SK-N-SH (cell line): ENCODE data around the gene KCNAB1. TPM values are rescaled to one million over a fixed set of nuclear protein-coding genes. Genes with fewer than 3 reads are reported as not detected.

Experiments used
- CTCF ChIA-PET: fragments of 300-600, 350-600 bp; formaldehyde crosslinking; extraction: SDS; loops from one replicate; lab custom pipeline; 2021; lab: Yijun Ruan, JAX
- POLR2A ChIA-PET: fragments of 350-600 bp; sonication (Branson Sonifier 250); formaldehyde crosslinking; extraction: SDS; loops from one replicate; lab custom pipeline; 2020; ENCODE audit warnings: antibody characterized with exemption, inconsistent platforms; lab: Yijun Ruan, JAX
- DNase-seq: peaks from one replicate; pipeline ENCODE4 v3.0.0; 2012
- H2AFZ ChIP-seq: fragments of 200-600 bp; sonication (generic); 2 replicates; pipeline ENCODE4 v1.8.1; 2016; ENCODE audit warnings: antibody characterized with exemption, mild to moderate bottlenecking, low read depth
- H3F3A ChIP-seq: fragments of 200-600 bp; sonication (generic); replicated peaks from 2 replicates; pipeline ENCODE3; 2016; ENCODE audit warnings: antibody characterized with exemption, mild to moderate bottlenecking; ENCODE audit not compliant: insufficient read depth
- H3K27ac ChIP-seq, 2 experiments: fragments of 200-500 bp in 1 of 2; fragments of 200-600 bp in 1 of 2; sonication (Bioruptor generic) in 1 of 2; sonication (generic), shearing (Covaris generic) in 1 of 2; 2 replicates each; pipeline versions ENCODE4 v1.5.1 to v1.6.1; 2014 to 2016; ENCODE audit warnings: low read depth in 2 of 2, inconsistent platforms in 1 of 2, low read length in 1 of 2, mild to moderate bottlenecking in 1 of 2, mixed read lengths in 1 of 2
- H3K27me3 ChIP-seq: fragments of 200-600 bp; sonication (generic), shearing (Covaris generic); 2 replicates; pipeline ENCODE4 v1.6.1; 2016; ENCODE audit warnings: mixed run types; ENCODE audit not compliant: insufficient read depth
- H3K36me3 ChIP-seq, 2 experiments: fragments of 200-500 bp in 1 of 2; fragments of 200-600 bp in 1 of 2; sonication (Bioruptor generic) in 1 of 2; sonication (generic) in 1 of 2; replicated peaks in 1 of 2; 2 replicates each; pipeline versions ENCODE3 to v1.5.1; 2014 to 2016; ENCODE audit warnings: low read length in 1 of 2, mild to moderate bottlenecking in 1 of 2; ENCODE audit not compliant: insufficient read depth in 2 of 2, control insufficient read depth in 1 of 2
- H3K4me1 ChIP-seq, 2 experiments: fragments of 200-500 bp in 1 of 2; fragments of 200-600 bp in 1 of 2; sonication (Bioruptor generic) in 1 of 2; sonication (generic), shearing (Covaris generic) in 1 of 2; 2 replicates each; pipeline versions ENCODE4 v1.5.1 to v1.6.1; 2014 to 2016; ENCODE audit warnings: low read depth in 1 of 2, low read length in 1 of 2, mixed run types in 1 of 2; ENCODE audit not compliant: insufficient read depth in 2 of 2, control insufficient read depth in 1 of 2
- H3K4me2 ChIP-seq: fragments of 200-600 bp; sonication (generic), shearing (Covaris generic); 2 replicates; pipeline ENCODE4 v1.6.1; 2017; ENCODE audit warnings: mixed run types
- H3K4me3 ChIP-seq, 2 experiments: fragments of 200-500 bp in 1 of 2; fragments of 200-600 bp in 1 of 2; sonication (Bioruptor generic) in 1 of 2; sonication (generic), shearing (Covaris generic) in 1 of 2; 2 replicates each; pipeline versions ENCODE4 v1.5.1 to v1.8.1; 2014 to 2016; ENCODE audit warnings: low read depth in 2 of 2, inconsistent platforms in 1 of 2, low read length in 1 of 2, mild to moderate bottlenecking in 1 of 2, mixed read lengths in 1 of 2, moderate library complexity in 1 of 2
- H3K79me2 ChIP-seq: fragments of 200-600 bp; sonication (generic); 2 replicates; pipeline ENCODE4 v1.8.1; 2017; ENCODE audit warnings: mild to moderate bottlenecking; ENCODE audit not compliant: insufficient read depth
- H3K9ac ChIP-seq: fragments of 200-600 bp; sonication (generic); 2 replicates; pipeline ENCODE4 v1.6.1; 2017; ENCODE audit warnings: mixed run types
- H3K9me2 ChIP-seq: fragments of 200-600 bp; sonication (generic); 2 replicates; pipeline ENCODE4 v1.6.1; 2017; ENCODE audit warnings: mixed run types
- H3K9me3 ChIP-seq: fragments of 200-600 bp; sonication (generic); 2 replicates; pipeline ENCODE4 v1.6.1; 2017; ENCODE audit warnings: mixed run types, mild to moderate bottlenecking, moderate library complexity
- H4K20me1 ChIP-seq: fragments of 200-600 bp; sonication (generic); 2 replicates; pipeline ENCODE4 v1.6.1; 2017; ENCODE audit warnings: mild to moderate bottlenecking, mixed run types; ENCODE audit not compliant: insufficient read depth
- EZH2phosphoT487 ChIP-seq: fragments of 200-600 bp; sonication (generic); IDR thresholded peaks from 2 replicates; pipeline ENCODE4 v1.6.1; 2017; ENCODE audit warnings: low read depth, mixed run types, mild to moderate bottlenecking, antibody characterized with exemption, moderate library complexity, borderline replicate concordance
- FOSL2 ChIP-seq: IDR thresholded peaks from 2 replicates; pipeline ENCODE4 v1.4.0; 2012; ENCODE audit warnings: low read depth, mild to moderate bottlenecking, moderate library complexity, borderline replicate concordance
- GATA2 ChIP-seq: sonication (generic); formaldehyde crosslinking; IDR thresholded peaks from 2 replicates; pipeline ENCODE4 v1.5.0; 2020; ENCODE audit warnings: mild to moderate bottlenecking, missing genetic modification reagents
- JUND ChIP-seq: IDR thresholded peaks from 2 replicates; pipeline ENCODE4 v1.4.0; 2012
- MEF2A ChIP-seq: IDR thresholded peaks from 2 replicates; pipeline ENCODE4 v1.4.0; 2012; ENCODE audit warnings: low read depth, borderline replicate concordance
- NFIC ChIP-seq: IDR thresholded peaks from 2 replicates; pipeline ENCODE4 v1.4.0; 2012; ENCODE audit warnings: borderline replicate concordance
- NRF1 ChIP-seq: IDR thresholded peaks from 2 replicates; pipeline ENCODE4 v1.6.1; 2012; ENCODE audit warnings: low read depth, mild to moderate bottlenecking, low read length
- RCOR1 ChIP-seq: fragments of 150-350 bp; IDR thresholded peaks from 2 replicates; pipeline ENCODE4 v1.6.1; 2017; ENCODE audit warnings: antibody characterized with exemption, low read length
- RFX5 ChIP-seq: IDR thresholded peaks from 2 replicates; pipeline ENCODE4 v1.6.1; 2012; ENCODE audit warnings: mild to moderate bottlenecking, improper control_type of control experiment, low read length
- SIN3A ChIP-seq: IDR thresholded peaks from 2 replicates; pipeline ENCODE4 v1.6.1; 2012; ENCODE audit warnings: low read depth, mild to moderate bottlenecking, low read length, moderate library complexity, borderline replicate concordance
- SMC3 ChIP-seq: IDR thresholded peaks from 2 replicates; pipeline ENCODE4 v1.6.1; 2012; ENCODE audit warnings: low read depth, low read length, improper control_type of control experiment
- TAF1 ChIP-seq: IDR thresholded peaks from 2 replicates; pipeline ENCODE4 v1.6.1; 2012; ENCODE audit warnings: low read depth, mild to moderate bottlenecking, low read length, moderate library complexity, borderline replicate concordance
- TCF12 ChIP-seq: IDR thresholded peaks from 2 replicates; pipeline ENCODE4 v1.4.0; 2012
- TEAD4 ChIP-seq: IDR thresholded peaks from 2 replicates; pipeline ENCODE4 v1.4.0; 2012; ENCODE audit warnings: mild to moderate bottlenecking, borderline replicate concordance; ENCODE audit not compliant: insufficient read depth
- WGBS: methylation state at CpG from one replicate; pipeline ENCODE4 v1.1.6; 2017; ENCODE audit warnings: low lambda C conversion rate; 5-methylcytosine and 5-hydroxymethylcytosine counted together
- polyA plus RNA-seq, 3 experiments: library from polyadenylated mRNA; depleted of rRNA; stranded (reverse); fragments of >200 nt; gene quantifications; 2 replicates each; pipeline ENCODE4 v1.2.3, GENCODE V29; 2012
- TF ChIP-seq, protein P1 (sequence below): fragments of 150-350 bp; IDR thresholded peaks from 2 replicates; pipeline ENCODE4 v1.6.1; 2017; ENCODE audit warnings: antibody characterized with exemption, low read length, low read depth, borderline replicate concordance
- TF ChIP-seq, protein P2 (sequence below): fragments of 150-350 bp; IDR thresholded peaks from 2 replicates; pipeline ENCODE4 v1.6.1; 2016; ENCODE audit warnings: mild to moderate bottlenecking, low read depth, low read length

KCNAB1 gene
- polyA plus RNA-seq, 1 of the 3 experiments (the other 2 are of a cell fraction): 82.1 TPM

DNA sequence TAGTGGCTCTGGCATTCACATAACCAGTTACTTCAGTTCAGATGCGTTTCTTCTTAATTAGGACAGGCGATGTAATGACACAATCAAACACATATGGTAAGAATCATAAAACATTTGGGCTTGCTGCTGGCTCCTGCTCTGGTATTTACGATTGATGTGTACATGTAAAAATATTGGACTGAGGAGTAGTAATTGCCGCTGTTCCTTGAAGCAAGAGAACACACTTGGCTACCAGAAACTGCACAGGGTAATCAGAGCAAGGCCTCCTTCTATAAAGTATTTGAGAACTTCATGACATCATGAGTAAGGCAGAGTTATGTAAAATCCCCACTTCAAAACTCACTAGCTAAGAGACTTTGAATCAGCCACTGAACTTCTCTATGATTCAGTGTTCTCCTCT, 276.5 kb downstream of the KCNAB1 start:
- 73% methylated on average over 4 of the region's 4 CpGs for WGBS
- no peak for DNase-seq
- Histone ChIP-seq H3K27me3 (no peaks in the 10 kb centered on the region), H3K9me3 (no peaks in the 10 kb centered on the region), H3K4me3 (no peak overlapping the region), H3K9me2 (no peaks in the 10 kb centered on the region), H3K36me3 (peaks cover 0 to 30% of the 10 kb centered on the region in 2 experiments), H3K9ac (no peak overlapping the region), H3K4me1 (peaks cover 6 to 20% of the 10 kb centered on the region in 2 experiments; a peak in 2 of 4 replicates), H3K4me2 (0 out of 2 replicates have a peak overlapping the region, but pooled peaks have one; percentile 5), H3K27ac (peak overlapping the region; percentile 22 to 44; a peak in 3 of 4 replicates), H3F3A (peaks cover 27% of the 10 kb centered on the region), H3K79me2 (peaks cover 88% of the 10 kb centered on the region; the same call in 1 of the 2 replicates), H4K20me1 (no peaks in the 10 kb centered on the region), H2AFZ (no peak overlapping the region)
- TF ChIP-seq JUND (no peak), TCF12 (0 out of 2 replicates have a peak, but pooled peaks have one; percentile 2), FOSL2 (no peak)
- ChIA-PET POLR2A (no interaction called here), CTCF (interaction anchor here (1.8 to 3.2 kb wide), 2 partner anchors 11 to 53 kb away, joined by 4 to 14 read pairs; no protein-coding TSS in a partner anchor)

DNA sequence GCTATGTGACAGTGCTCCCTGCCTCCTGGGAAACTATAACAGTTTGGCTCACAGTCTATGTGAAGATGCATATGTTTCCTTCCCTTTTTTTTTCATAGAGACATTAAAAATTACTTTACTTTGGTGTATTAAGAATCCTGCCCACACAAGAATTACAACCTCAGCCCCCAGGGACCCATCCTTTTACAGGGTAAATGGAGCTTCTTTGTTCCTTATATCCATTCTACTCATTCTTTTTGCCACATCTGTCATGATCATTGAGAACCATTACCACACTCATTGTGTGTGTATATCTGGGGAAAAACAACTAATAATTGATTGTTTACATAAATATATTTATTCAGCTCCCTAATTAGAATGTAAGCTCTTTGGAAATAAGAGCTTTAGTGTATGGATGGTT, 277.2 kb downstream of the KCNAB1 start:
- Histone ChIP-seq H3K4me1 (peaks cover 6 to 18% of the 10 kb centered on the region in 2 experiments; a peak in 2 of 4 replicates), H3K4me3 (no peak overlapping the region), H3K9me2 (no peaks in the 10 kb centered on the region), H4K20me1 (no peaks in the 10 kb centered on the region), H3F3A (peaks cover 27% of the 10 kb centered on the region), H3K27ac (peak overlapping the region in 1 of 2 experiments; percentile 44; a peak in 2 of 4 replicates), H3K9ac (no peak overlapping the region), H3K79me2 (peaks cover 86% of the 10 kb centered on the region), H3K9me3 (no peaks in the 10 kb centered on the region), H3K27me3 (no peaks in the 10 kb centered on the region), H3K36me3 (peaks cover 0 to 33% of the 10 kb centered on the region in 2 experiments), H2AFZ (no peak overlapping the region), H3K4me2 (no peak overlapping the region)
- ChIA-PET POLR2A (no interaction called here), CTCF (interaction anchor here (1.8 to 3.2 kb wide), 2 partner anchors 10 to 53 kb away, joined by 4 to 14 read pairs; no protein-coding TSS in a partner anchor)
- DNase-seq: no peak
- TF ChIP-seq, protein P1, sequence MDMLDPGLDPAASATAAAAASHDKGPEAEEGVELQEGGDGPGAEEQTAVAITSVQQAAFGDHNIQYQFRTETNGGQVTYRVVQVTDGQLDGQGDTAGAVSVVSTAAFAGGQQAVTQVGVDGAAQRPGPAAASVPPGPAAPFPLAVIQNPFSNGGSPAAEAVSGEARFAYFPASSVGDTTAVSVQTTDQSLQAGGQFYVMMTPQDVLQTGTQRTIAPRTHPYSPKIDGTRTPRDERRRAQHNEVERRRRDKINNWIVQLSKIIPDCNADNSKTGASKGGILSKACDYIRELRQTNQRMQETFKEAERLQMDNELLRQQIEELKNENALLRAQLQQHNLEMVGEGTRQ: no peak
- TF ChIP-seq GATA2 (CRISPR knock-in tag): no peak
- no peak for TF ChIP-seq RCOR1
- TF ChIP-seq RFX5: no peak
- no peak for TF ChIP-seq SIN3A
- TF ChIP-seq MEF2A: no peak
- no peak for TF ChIP-seq TCF12
- TF ChIP-seq SMC3: no peak
- TF ChIP-seq EZH2phosphoT487: no peak
- no peak for TF ChIP-seq NRF1
- TF ChIP-seq TAF1: no peak
- no peak for TF ChIP-seq NFIC
- TF ChIP-seq TEAD4: no peak
- TF ChIP-seq, protein P2, sequence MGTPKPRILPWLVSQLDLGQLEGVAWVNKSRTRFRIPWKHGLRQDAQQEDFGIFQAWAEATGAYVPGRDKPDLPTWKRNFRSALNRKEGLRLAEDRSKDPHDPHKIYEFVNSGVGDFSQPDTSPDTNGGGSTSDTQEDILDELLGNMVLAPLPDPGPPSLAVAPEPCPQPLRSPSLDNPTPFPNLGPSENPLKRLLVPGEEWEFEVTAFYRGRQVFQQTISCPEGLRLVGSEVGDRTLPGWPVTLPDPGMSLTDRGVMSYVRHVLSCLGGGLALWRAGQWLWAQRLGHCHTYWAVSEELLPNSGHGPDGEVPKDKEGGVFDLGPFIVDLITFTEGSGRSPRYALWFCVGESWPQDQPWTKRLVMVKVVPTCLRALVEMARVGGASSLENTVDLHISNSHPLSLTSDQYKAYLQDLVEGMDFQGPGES: no peak
